IMR-90 (cell line): ENCODE data around the gene HORMAD2. TPM values are rescaled to one million over a fixed set of nuclear protein-coding genes. Genes with fewer than 3 reads are reported as not detected.

Source experiments
- ATAC-seq: fragments of 200-7000 bp; cut with Tn5 transposase; 2 replicates; pipeline ENCODE4 v1.9.1; 2020; ENCODE audit warnings: low read depth, mild to moderate bottlenecking, moderate library complexity
- BruUV-seq: library from RNA; stranded (reverse); fragments of 400-500 nt; replicated peaks from 2 replicates; lab custom pipeline; 2021; lab: Mats Ljungman, UMichigan
- CTCF ChIA-PET: fragments of 300-600 bp; formaldehyde crosslinking; extraction: SDS; loops from one replicate; lab custom pipeline; 2021; ENCODE audit warnings: antibody characterized with exemption; lab: Yijun Ruan, JAX
- POLR2A ChIA-PET: fragments of 300-600 bp; sonication (Branson Sonifier 250); formaldehyde crosslinking; loops from one replicate; lab custom pipeline; 2022; ENCODE audit warnings: antibody characterized with exemption; ENCODE audit not compliant: unreplicated experiment; lab: Charles Lee
- DNase-seq: peaks from one replicate; pipeline ENCODE4 v3.0.0; 2013
- H2AFZ ChIP-seq: replicated peaks from 2 replicates; pipeline ENCODE3; 2013; ENCODE audit warnings: low read length, mild to moderate bottlenecking; ENCODE audit not compliant: poor library complexity
- H2AK5ac ChIP-seq: 2 replicates; pipeline ENCODE4 v1.6.1; 2013; ENCODE audit warnings: low read depth, low read length, inconsistent platforms
- H2AK9ac ChIP-seq: replicated peaks from 2 replicates; pipeline ENCODE3; 2013; ENCODE audit warnings: mild to moderate bottlenecking, low read depth, low read length, moderate library complexity; ENCODE audit not compliant: poor library complexity
- H2BK120ac ChIP-seq: 2 replicates; pipeline ENCODE4 v1.6.1; 2013; ENCODE audit warnings: low read depth, low read length, inconsistent platforms
- H2BK15ac ChIP-seq: 3 replicates; pipeline ENCODE4 v1.6.1; 2013; ENCODE audit warnings: low read depth, low read length, inconsistent platforms
- H2BK20ac ChIP-seq: 2 replicates; pipeline ENCODE4 v1.6.1; 2013; ENCODE audit warnings: low read depth, mild to moderate bottlenecking, inconsistent platforms, low read length, moderate library complexity
- H2BK5ac ChIP-seq: 2 replicates; pipeline ENCODE4 v1.6.1; 2013; ENCODE audit warnings: mild to moderate bottlenecking, low read depth, low read length, inconsistent platforms; ENCODE audit not compliant: poor library complexity, severe bottlenecking
- H3K14ac ChIP-seq: replicated peaks from 2 replicates; pipeline ENCODE4 v1.6.1; 2013; ENCODE audit warnings: low read depth, low read length, inconsistent platforms
- H3K18ac ChIP-seq: 2 replicates; pipeline ENCODE4 v1.6.1; 2013; ENCODE audit warnings: low read depth, low read length, control low read depth
- H3K23ac ChIP-seq: 2 replicates; pipeline ENCODE4 v1.6.1; 2013; ENCODE audit warnings: low read depth, low read length, inconsistent platforms
- H3K27ac ChIP-seq: 2 replicates; pipeline ENCODE4 v1.5.1; 2013; ENCODE audit warnings: mild to moderate bottlenecking, control low read depth, low read length; ENCODE audit not compliant: insufficient read depth
- H3K27me3 ChIP-seq: 2 replicates; pipeline ENCODE4 v1.6.1; 2013; ENCODE audit warnings: low read length; ENCODE audit not compliant: control insufficient read depth, insufficient read depth
- H3K36me3 ChIP-seq: 2 replicates; pipeline ENCODE4 v1.6.1; 2013; ENCODE audit warnings: low read length, mixed read lengths; ENCODE audit not compliant: control insufficient read depth, insufficient read depth
- H3K4ac ChIP-seq: 2 replicates; pipeline ENCODE4 v1.6.1; 2013; ENCODE audit warnings: low read depth, low read length, inconsistent platforms
- H3K4me1 ChIP-seq: 2 replicates; pipeline ENCODE4 v1.6.1; 2013; ENCODE audit warnings: low read length, mixed read lengths; ENCODE audit not compliant: control insufficient read depth, insufficient read depth
- H3K4me2 ChIP-seq: 2 replicates; pipeline ENCODE4 v1.6.1; 2013; ENCODE audit warnings: low read depth, mild to moderate bottlenecking, control low read depth, low read length, moderate library complexity
- H3K4me3 ChIP-seq: 2 replicates; pipeline ENCODE4 v1.5.1; 2013; ENCODE audit warnings: low read depth, mild to moderate bottlenecking, control low read depth, low read length, moderate library complexity; ENCODE audit not compliant: insufficient read depth
- H3K56ac ChIP-seq: 2 replicates; pipeline ENCODE4 v1.6.1; 2013; ENCODE audit warnings: low read length, inconsistent platforms; ENCODE audit not compliant: insufficient read depth; ENCODE audit errors: extremely low read depth
- H3K79me1 ChIP-seq, 2 experiments: 2 replicates each; pipeline ENCODE4 v1.6.1; 2013; ENCODE audit warnings: low read length in 2 of 2, inconsistent platforms in 1 of 2, low read depth in 1 of 2
- H3K9ac ChIP-seq: 2 replicates; pipeline ENCODE4 v1.6.1; 2013; ENCODE audit warnings: low read depth, low read length, control low read depth
- H3K9me1 ChIP-seq: 2 replicates; pipeline ENCODE4 v1.6.1; 2013; ENCODE audit warnings: low read length, inconsistent platforms; ENCODE audit not compliant: insufficient read depth
- H3K9me3 ChIP-seq: 2 replicates; pipeline ENCODE4 v1.6.1; 2013; ENCODE audit warnings: low read length; ENCODE audit not compliant: control insufficient read depth, insufficient read depth
- H4K20me1 ChIP-seq: 2 replicates; pipeline ENCODE4 v1.6.1; 2013; ENCODE audit warnings: low read length, inconsistent platforms; ENCODE audit not compliant: insufficient read depth
- H4K5ac ChIP-seq: 2 replicates; pipeline ENCODE4 v1.6.1; 2013; ENCODE audit warnings: mild to moderate bottlenecking, low read depth, low read length, control low read depth
- H4K8ac ChIP-seq, 2 experiments: 2 replicates each; pipeline ENCODE4 v1.6.1; 2013; ENCODE audit warnings: low read depth in 2 of 2, low read length in 2 of 2, control low read depth in 1 of 2, inconsistent platforms in 1 of 2
- H4K91ac ChIP-seq: 2 replicates; pipeline ENCODE4 v1.6.1; 2013; ENCODE audit warnings: low read depth, low read length, inconsistent platforms; ENCODE audit not compliant: insufficient read depth
- BHLHE40 ChIP-seq: fragments of 150-350 bp; IDR thresholded peaks from 2 replicates; pipeline ENCODE4 v1.6.1; 2016; ENCODE audit warnings: mild to moderate bottlenecking, low read depth, low read length
- CEBPB ChIP-seq: IDR thresholded peaks from 2 replicates; pipeline ENCODE4 v1.6.1; 2012; ENCODE audit warnings: low read depth, low read length, improper control_type of control experiment
- CTCF ChIP-seq: conservative IDR thresholded peaks from 2 replicates; pipeline ENCODE4 v1.5.1; 2012; ENCODE audit warnings: mild to moderate bottlenecking, low read depth, low read length, improper control_type of control experiment
- FOS ChIP-seq: fragments of 150-350 bp; IDR thresholded peaks from 2 replicates; pipeline ENCODE4 v1.6.1; 2016; ENCODE audit warnings: low read depth, low read length
- MAZ ChIP-seq: IDR thresholded peaks from 2 replicates; pipeline ENCODE4 v1.6.1; 2012; ENCODE audit warnings: low read depth, mild to moderate bottlenecking, low read length, improper control_type of control experiment, moderate library complexity, borderline replicate concordance
- NFE2L2 ChIP-seq: fragments of 150-350 bp; IDR thresholded peaks from 2 replicates; pipeline ENCODE4 v1.6.1; 2016; ENCODE audit warnings: low read depth, mild to moderate bottlenecking, low read length
- POLR2A ChIP-seq: IDR thresholded peaks from 2 replicates; pipeline ENCODE4 v1.6.1; 2012; ENCODE audit warnings: mild to moderate bottlenecking, low read depth, low read length
- RAD21 ChIP-seq: IDR thresholded peaks from 2 replicates; pipeline ENCODE4 v1.6.1; 2012; ENCODE audit warnings: low read length, improper control_type of control experiment
- RFX5 ChIP-seq: IDR thresholded peaks from 2 replicates; pipeline ENCODE4 v1.8.0; 2012; ENCODE audit warnings: low read depth, mild to moderate bottlenecking, low read length, moderate library complexity
- SMC3 ChIP-seq: fragments of 150-350 bp; IDR thresholded peaks from 2 replicates; pipeline ENCODE4 v1.6.1; 2016; ENCODE audit warnings: low read depth, mild to moderate bottlenecking, antibody characterized with exemption, low read length, moderate library complexity
- USF2 ChIP-seq: fragments of 150-350 bp; IDR thresholded peaks from 2 replicates; pipeline ENCODE4 v1.6.1; 2017; ENCODE audit warnings: mild to moderate bottlenecking, antibody characterized with exemption, low read length, low read depth
- WGBS, 2 experiments: methylation state at CpG; one replicate each; pipeline versions ENCODE4 v1.1.5 to v1.1.7; 2013; ENCODE audit warnings: missing lambda C conversion rate in 2 of 2; ENCODE audit not compliant: insufficient read length in 1 of 2; ENCODE audit errors: extremely low coverage in 2 of 2; 5-methylcytosine and 5-hydroxymethylcytosine counted together
- dilution Hi-C: fragments of 300-500 bp; cut with HindIII; formaldehyde crosslinking; loops from one replicate; pipeline ENCODE4 v1.14.3; 2018; ENCODE audit warnings: low sequenced_read_pairs; ENCODE audit not compliant: unreplicated experiment
- in situ Hi-C: fragments of 300-500 bp; cut with MboI; formaldehyde crosslinking; loops from 3 replicates; pipeline ENCODE4 v1.14.3; 2019; ENCODE audit warnings: low sequenced_read_pairs, inconsistent platforms, mixed read lengths
- intact Hi-C: fragments of 100-400 bp; cut with micrococcal nuclease; formaldehyde crosslinking; loops from 2 replicates; pipeline ENCODE4 v1.10.0; 2022
- polyA plus RNA-seq, 3 experiments: library from polyadenylated mRNA; depleted of rRNA; stranded (reverse); fragments of >200 nt; gene quantifications; 2 replicates each; pipeline ENCODE4 v1.2.3, GENCODE V29; 2012; ENCODE audit warnings: low replicate concordance in 1 of 3
- total RNA-seq: library from RNA; depleted of rRNA; stranded (reverse); fragments of >200 nt; gene quantifications from 2 replicates; pipeline ENCODE4 v1.2.3, GENCODE V29; 2012

The HORMAD2 gene
- total and polyA plus RNA-seq, 2 of the 4 experiments (the other 2 are of a cell fraction) = not detected

GRCh38 chr22:30062259-30062658 is 18.0 kb upstream of the HORMAD2 start:
- in situ Hi-C loops = no loop called here
- no peak overlapping the region for H4K8ac ChIP-seq
- no peak overlapping the region for H2AK9ac ChIP-seq
- no peak overlapping the region for H3K23ac ChIP-seq
- no peak overlapping the region for H3K14ac ChIP-seq
- DNase-seq = no peak
- CTCF ChIA-PET = no interaction called here
- H3K9me1 ChIP-seq = no peaks in the 10 kb centered on the region
- no peaks in the 10 kb centered on the region for H3K36me3 ChIP-seq
- TF ChIP-seq RFX5 = no peak
- no peak for TF ChIP-seq USF2
- no peak for TF ChIP-seq POLR2A
- no peak for TF ChIP-seq NFE2L2
- TF ChIP-seq SMC3 = no peak
- no peak for TF ChIP-seq BHLHE40
- TF ChIP-seq FOS = no peak
- TF ChIP-seq MAZ = no peak
- TF ChIP-seq RAD21 = no peak
- no peak for TF ChIP-seq CTCF
- TF ChIP-seq CEBPB = no peak
- H3K27me3 ChIP-seq = no peaks in the 10 kb centered on the region; the same call in 1 of the 2 replicates
- no peaks in the 10 kb centered on the region for H3K4me1 ChIP-seq
- dilution Hi-C loops = no loop called here
- H3K4ac ChIP-seq = no peak overlapping the region
- no peak overlapping the region for H2BK20ac ChIP-seq
- H3K4me3 ChIP-seq = no peak overlapping the region
- H3K9me3 ChIP-seq = peaks cover 7% of the 10 kb centered on the region; the same call in 1 of the 2 replicates
- no peak overlapping the region for H2AK5ac ChIP-seq
- no peak overlapping the region for H3K4me2 ChIP-seq
- H3K9ac ChIP-seq = no peak overlapping the region
- H3K79me1 ChIP-seq = no peaks in the 10 kb centered on the region
- no peak for ATAC-seq
- intact Hi-C loops = no loop called here
- H2BK120ac ChIP-seq = no peak overlapping the region
- no peak overlapping the region for H2AFZ ChIP-seq
- H4K20me1 ChIP-seq = no peaks in the 10 kb centered on the region
- no peak overlapping the region for H3K56ac ChIP-seq
- BruUV-seq = no TSS peak
- no peak overlapping the region for H4K5ac ChIP-seq
- H3K27ac ChIP-seq = no peak overlapping the region
- no peak overlapping the region for H3K18ac ChIP-seq
- WGBS, 2 experiments = 80% methylated on average over 1 of the region's 3 CpGs; no CpG with 5 or more reads in 1 of the 2 experiments
- H4K91ac ChIP-seq = no peak overlapping the region
- no peak overlapping the region for H2BK5ac ChIP-seq
- no peak overlapping the region for H2BK15ac ChIP-seq
- POLR2A ChIA-PET = no interaction called here
